ENCODE data around the gene ZC3H8.

The ZC3H8 gene

GRCh38 chr2:112175333-112175732, 79.5 kb downstream of the ZC3H8 start:
- no peak for TF ChIP-seq CTCF (IDR thresholded peaks at IDR 0.05; ENCODE audit: low read depth, low read length)
- no peaks in the 10 kb centered on the region for H3K27me3 ChIP-seq (ENCODE audit: insufficient read depth, low read depth, severe bottlenecking)
- no peaks in the 10 kb centered on the region for H3K36me3 ChIP-seq
- H3K9me3 ChIP-seq (ENCODE audit: severe bottlenecking), result no peaks in the 10 kb centered on the region
- no peak for DNase-seq
- no peak overlapping the region for H3K4me3 ChIP-seq (ENCODE audit: low read depth, low read length)
- H3K27ac ChIP-seq, result no peak overlapping the region

- TF ChIP-seq CTCF (IDR thresholded peaks at IDR 0.05; ENCODE audit: low read depth, low read length), result no peak
- Histone ChIP-seq H3K4me3 (ENCODE audit: low read depth, low read length) (no peak overlapping the region), H3K36me3 (no peaks in the 10 kb centered on the region), H3K27ac (no peak overlapping the region), H3K27me3 (ENCODE audit: insufficient read depth, low read depth, severe bottlenecking) (no peaks in the 10 kb centered on the region), H3K9me3 (ENCODE audit: severe bottlenecking) (no peaks in the 10 kb centered on the region)
- DNase-seq, result no peak
Observed at GRCh38 chr2:112174383-112174782, 80.5 kb downstream of the ZC3H8 start.

- H3K4me3 ChIP-seq (ENCODE audit: low read depth, low read length), result no peak overlapping the region
Observed at GRCh38 chr2:112173646-112174319, 81.1 kb downstream of the ZC3H8 start.

GRCh38 chr2:112170495-112170894, 84.3 kb downstream of the ZC3H8 start:
- Histone ChIP-seq H3K27me3 (ENCODE audit: insufficient read depth, low read depth, severe bottlenecking) (no peaks in the 10 kb centered on the region), H3K9me3 (ENCODE audit: severe bottlenecking) (no peaks in the 10 kb centered on the region), H3K4me3 (ENCODE audit: low read depth, low read length) (no peak overlapping the region), H3K27ac (no peak overlapping the region), H3K36me3 (no peaks in the 10 kb centered on the region)
- DNase-seq, result no peak
- no peak for TF ChIP-seq CTCF (IDR thresholded peaks at IDR 0.05; ENCODE audit: low read depth, low read length)

More at GRCh38 chr2:112173646-112174319, 81.1 kb downstream of the ZC3H8 start:
- no peak for TF ChIP-seq CTCF (IDR thresholded peaks at IDR 0.05; ENCODE audit: low read depth, low read length)
- Histone ChIP-seq H3K9me3 (ENCODE audit: severe bottlenecking) (no peaks in the 10 kb centered on the region), H3K27me3 (ENCODE audit: insufficient read depth, low read depth, severe bottlenecking) (no peaks in the 10 kb centered on the region), H3K27ac (no peak overlapping the region), H3K36me3 (no peaks in the 10 kb centered on the region)
- DNase-seq, result no peak

- no peak overlapping the region for H3K4me3 ChIP-seq (ENCODE audit: low read depth, low read length)
- DNase-seq, result no peak
- H3K27ac ChIP-seq, result no peak overlapping the region
- no peaks in the 10 kb centered on the region for H3K9me3 ChIP-seq (ENCODE audit: severe bottlenecking)
- no peak for TF ChIP-seq CTCF (IDR thresholded peaks at IDR 0.05; ENCODE audit: low read depth, low read length)
- H3K36me3 ChIP-seq, result no peaks in the 10 kb centered on the region
- H3K27me3 ChIP-seq (ENCODE audit: insufficient read depth, low read depth, severe bottlenecking), result no peaks in the 10 kb centered on the region
Observed at GRCh38 chr2:112168422-112169124, 86.3 kb downstream of the ZC3H8 start.
